ENCODE results near the gene C10orf62. TPM values are rescaled to one million over a fixed set of nuclear protein-coding genes. Genes with fewer than 3 reads are reported as not detected.

C10orf62 gene
- total RNA-seq, 2 experiments from 2014 or later: not detected

Other genes with a start within 250 kb of the C10orf62 start
- gene RRP12, start 188.4 kb upstream of the C10orf62 start, total RNA-seq: 10 to 100 TPM; 51.0 to 55.2 TPM
- gene PGAM1, start 163.5 kb upstream of the C10orf62 start, total RNA-seq: 1,000 to 10,000 TPM; 1,371 to 1,393 TPM
- gene EXOSC1, start 143.7 kb upstream of the C10orf62 start, total RNA-seq: 10 to 100 TPM; 54.9 to 64.0 TPM
- gene ZDHHC16, start 143.5 kb upstream of the C10orf62 start, total RNA-seq: 10 to 100 TPM; 20.7 to 26.5 TPM
- 10 to 100 TPM; 95.0 to 95.6 TPM for gene MMS19, start 91.3 kb upstream of the C10orf62 start, total RNA-seq
- 1 to 10 TPM in 1 of 2 experiments, under 1 TPM in 1; 0.86 to 1.3 TPM for gene UBTD1, start 90.8 kb upstream of the C10orf62 start, total RNA-seq
- under 1 TPM in 1 of 2 experiments, not detected in 1; 0.26 TPM for gene ANKRD2, start 16.9 kb upstream of the C10orf62 start, total RNA-seq
- not detected for gene HOGA1, start 5.3 kb upstream of the C10orf62 start, total RNA-seq
- gene MORN4, start 43.8 kb downstream of the C10orf62 start, total RNA-seq: 10 to 100 TPM; 10.7 TPM
- 1 to 10 TPM; 8.9 to 9.4 TPM for gene PI4K2A, start 51.0 kb downstream of the C10orf62 start, total RNA-seq
- gene AVPI1, start 97.5 kb downstream of the C10orf62 start, total RNA-seq: 1 to 10 TPM; 1.5 to 1.9 TPM
- 1 to 10 TPM; 2.7 to 3.4 TPM for gene MARVELD1, start 124.0 kb downstream of the C10orf62 start, total RNA-seq
- gene ZFYVE27, start 147.4 kb downstream of the C10orf62 start, total RNA-seq: 10 to 100 TPM; 18.0 to 18.4 TPM
- not detected for gene SFRP5, start 182.3 kb downstream of the C10orf62 start, total RNA-seq

Measured in activated naive CD4-positive, alpha-beta T cell treated with anti-CD3 and anti-CD28 coated beads for 36 hours (primary cell).